Occipital lobe (tissue), 2 donors: ENCODE measurements around the gene PMS1. TPM values are rescaled to one million over a fixed set of nuclear protein-coding genes. Genes with fewer than 3 reads are reported as not detected.
"Not testable (repeated sequence)": the region's sequence is repeated elsewhere in the genome, so short reads cannot be mapped to it uniquely, and the experiment has no call there.

Experiments used
- DNase-seq: peaks from one replicate; lab custom pipeline; 2025; lab: John Stamatoyannopoulos, UW
- total RNA-seq: library from RNA; depleted of rRNA; stranded (reverse); fragments of >200 nt; gene quantifications from one replicate; pipeline ENCODE4 v1.2.3, GENCODE V29; 2014

PMS1 gene
- total RNA-seq: 73.8 TPM

GRCh38 chr2:189783927-189784867, at the start of gene PMS1, which contains the start of gene ORMDL1:
Gene PMS1 (plus strand): TSS chr2:189784450. CDS start chr2:189791810, 7,360 bp downstream.
Gene ORMDL1 (minus strand): TSS chr2:189784339. CDS start chr2:189782595, 1,744 bp downstream.
- DNase-seq: peak; percentile 94

GRCh38 chr2:189751080-189751658, 33.1 kb upstream of the PMS1 start:
- no peak for DNase-seq

GRCh38 chr2:189756311-189756952, 27.8 kb upstream of the PMS1 start:
- DNase-seq: no peak

GRCh38 chr2:189760154-189760553, 24.1 kb upstream of the PMS1 start:
- DNase-seq: not testable (repeated sequence)

- no peak for DNase-seq
These were observed 22.1 kb upstream of the PMS1 start for GRCh38 chr2:189762229-189762550.

GRCh38 chr2:189762551-189763298, 21.5 kb upstream of the PMS1 start, which contains the start of gene OSGEPL1:
Gene OSGEPL1 (minus strand): TSS chr2:189762792. CDS start chr2:189761640, 1,152 bp downstream.
- peak; percentile 88 for DNase-seq

- no peak for DNase-seq
These were observed 20.2 kb upstream of the PMS1 start for GRCh38 chr2:189763908-189764661.

- no peak for DNase-seq
These were observed 13.5 kb upstream of the PMS1 start for GRCh38 chr2:189770590-189771322.

- no peak for DNase-seq
These were observed 12.0 kb upstream of the PMS1 start for GRCh38 chr2:189772212-189772611.

- DNase-seq: no peak
These were observed 2.0 kb upstream of the PMS1 start for GRCh38 chr2:189782221-189782671.

GRCh38 chr2:189783451-189783926, 761 bp upstream of the PMS1 start:
- DNase-seq: no peak

GRCh38 chr2:189791338-189792042, 7.2 kb downstream of the PMS1 start:
- DNase-seq: no peak

GRCh38 chr2:189794310-189794709, 10.1 kb downstream of the PMS1 start:
- no peak for DNase-seq

- DNase-seq: no peak
These were observed 13.7 kb downstream of the PMS1 start for GRCh38 chr2:189797902-189798301.

- DNase-seq: no peak
These were observed 14.2 kb downstream of the PMS1 start for GRCh38 chr2:189798312-189799029.

GRCh38 chr2:189799030-189799331, 14.7 kb downstream of the PMS1 start:
- no peak for DNase-seq

- no peak for DNase-seq
These were observed 15.3 kb downstream of the PMS1 start for GRCh38 chr2:189799531-189799930.

GRCh38 chr2:189802396-189802912, 18.2 kb downstream of the PMS1 start:
- DNase-seq: no peak
